GM06990 (cell line): ENCODE measurements around the gene MSL1.

Experiments
- DNase-seq: peaks from one replicate; pipeline ENCODE4 v3.0.0-alpha.2; 2011; ENCODE audit not compliant: insufficient read length; ENCODE audit errors: extremely low read depth
- H3K27me3 ChIP-seq: replicated peaks from 2 replicates; pipeline ENCODE4 v1.6.0; 2011; ENCODE audit warnings: low read length; ENCODE audit not compliant: control insufficient read depth, insufficient read depth
- H3K36me3 ChIP-seq: 2 replicates; pipeline ENCODE4 v1.5.1; 2011; ENCODE audit warnings: low read length; ENCODE audit not compliant: control insufficient read depth, insufficient read depth
- H3K4me3 ChIP-seq: replicated peaks from 2 replicates; pipeline ENCODE4 v1.5.1; 2011; ENCODE audit warnings: low read depth, mild to moderate bottlenecking, control low read depth, low read length
- CTCF ChIP-seq: IDR thresholded peaks from 2 replicates; pipeline ENCODE4 v1.5.1; 2011; ENCODE audit warnings: low read length, control low read depth, mild to moderate bottlenecking, inconsistent platforms; ENCODE audit not compliant: insufficient read depth, poor library complexity, severe bottlenecking

MSL1 gene

GRCh38 chr17:40122999-40123810, 1.4 kb downstream of the MSL1 start:
- Histone ChIP-seq H3K36me3 (peaks cover 7% of the 10 kb centered on the region), H3K27me3 (no peaks in the 10 kb centered on the region), H3K4me3 (peak overlapping the region; percentile 90)
- DNase-seq, result peak; percentile 59
- TF ChIP-seq CTCF, result no peak

- no peak for TF ChIP-seq CTCF
- Histone ChIP-seq H3K4me3 (peak overlapping the region; percentile 90), H3K27me3 (no peaks in the 10 kb centered on the region), H3K36me3 (peaks cover 7% of the 10 kb centered on the region)
- DNase-seq, result no peak
Observed at GRCh38 chr17:40123811-40124114, 2.0 kb downstream of the MSL1 start.

- TF ChIP-seq CTCF, result no peak
- Histone ChIP-seq H3K27me3 (no peaks in the 10 kb centered on the region), H3K36me3 (peaks cover 9% of the 10 kb centered on the region), H3K4me3 (peak overlapping the region; percentile 90)
- DNase-seq, result no peak
Observed at GRCh38 chr17:40124279-40125141, 2.7 kb downstream of the MSL1 start.

GRCh38 chr17:40129498-40129897, 7.7 kb downstream of the MSL1 start:
- Histone ChIP-seq H3K36me3 (peaks cover 26% of the 10 kb centered on the region), H3K4me3 (no peak overlapping the region), H3K27me3 (no peaks in the 10 kb centered on the region)
- DNase-seq, result no peak
- no peak for TF ChIP-seq CTCF

- no peak overlapping the region for H3K4me3 ChIP-seq
- no peak for TF ChIP-seq CTCF
- DNase-seq, result no peak
- peaks cover 28% of the 10 kb centered on the region for H3K36me3 ChIP-seq
- no peaks in the 10 kb centered on the region for H3K27me3 ChIP-seq
Observed at GRCh38 chr17:40130352-40131042, 8.7 kb downstream of the MSL1 start.
